ENCODE results near the gene ALOXE3. TPM values are rescaled to one million over a fixed set of nuclear protein-coding genes. Genes with fewer than 3 reads are reported as not detected.

ALOXE3 gene
- total and polyA plus RNA-seq, 2 of the 8 experiments (the other 6 are each of a cell fraction or from before 2014, with no cell fraction given) = 0.26 TPM; not detected in 1

DNA sequence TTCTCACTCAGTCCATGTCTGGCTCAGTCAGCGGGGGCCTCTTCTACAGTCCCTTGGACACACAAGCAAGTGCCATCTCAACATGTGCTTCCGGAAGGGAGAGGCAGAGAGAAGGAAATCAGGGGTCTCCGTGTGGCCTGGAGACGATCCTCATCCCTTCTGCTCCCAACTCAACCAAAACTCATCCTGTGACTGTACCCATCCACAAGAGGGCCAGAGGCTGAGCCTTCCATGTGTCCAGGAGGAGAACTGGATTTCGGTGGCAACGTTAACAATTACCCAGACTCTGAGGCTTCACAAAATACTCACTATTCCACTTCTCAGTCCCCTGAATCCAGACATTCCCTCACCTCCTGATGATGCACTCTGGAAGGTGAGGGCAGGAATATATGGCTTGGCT, 23.0 kb downstream of the ALOXE3 start:
- no peaks in the 10 kb centered on the region for H3K23me2 ChIP-seq (ENCODE audit: low read depth, low read length)
- H2BK15ac ChIP-seq (ENCODE audit: low read length) = no peak overlapping the region
- H2BK120ac ChIP-seq (replicated peaks; ENCODE audit: low read depth, low read length) = no peak overlapping the region
- 0 out of 2 replicates have a peak overlapping the region, but pooled peaks have one; percentile 75 for H2AK5ac ChIP-seq (ENCODE audit: low read depth, low read length)
- no peaks in the 10 kb centered on the region for H3K79me2 ChIP-seq (ENCODE audit: control insufficient read depth in 1 of 2, insufficient read depth in 2 of 2, low read length in 2 of 2)
- no peak overlapping the region for H4K91ac ChIP-seq (replicated peaks; ENCODE audit: insufficient read length, low read length)
- no peak overlapping the region for H2AFZ ChIP-seq (ENCODE audit: low read length)
- H3K14ac ChIP-seq (ENCODE audit: insufficient read length) = no peak overlapping the region
- H3K79me1 ChIP-seq (ENCODE audit: low read depth, low read length) = no peaks in the 10 kb centered on the region
- H3K4me2 ChIP-seq (ENCODE audit: insufficient read depth in 1 of 2, low read depth in 2 of 2, low read length in 2 of 2) = no peak overlapping the region
- H2BK12ac ChIP-seq (ENCODE audit: low read depth, low read length) = 0 out of 2 replicates have a peak overlapping the region, but pooled peaks have one; percentile 39
- no peak overlapping the region for H3K9ac ChIP-seq (replicated peaks in 1 of 4; ENCODE audit: extremely low read depth in 1 of 4, low read depth in 3 of 4, low read length in 3 of 4)
- no peak overlapping the region for H3K27ac ChIP-seq (ENCODE audit: low read depth, low read length)
- no peak overlapping the region for H3K23ac ChIP-seq (ENCODE audit: insufficient read length)
- no peak overlapping the region for H2BK20ac ChIP-seq (ENCODE audit: low read length)
- ChIA-PET POLR2A (ENCODE audit: partially characterized antibody) (no interaction called here), CTCF (ENCODE audit: partially characterized antibody) (interaction anchor here (1.0 to 13.6 kb wide), 6 partner anchors 14 to 164 kb away, joined by 3 to 501 read pairs (median 38); partner anchors contain the start of genes ALOXE3 and TRAPPC1)
- H3K9me3 ChIP-seq (ENCODE audit: insufficient read depth in 2 of 2, low read depth in 1 of 2, low read length in 1 of 2) = no peaks in the 10 kb centered on the region
- no peak overlapping the region for H3K4ac ChIP-seq (replicated peaks; ENCODE audit: insufficient read length, low read depth, low read length)
- H3K36me3 ChIP-seq (ENCODE audit: control insufficient read depth in 2 of 4, insufficient read depth in 4 of 4, low read length in 3 of 4) = no peaks in the 10 kb centered on the region
- FAIRE-seq (no peak), DNase-seq (ENCODE audit: low read depth in 1 of 2, low spot score in 2 of 2) (no peak)
- no peak overlapping the region for H2BK5ac ChIP-seq (ENCODE audit: low read depth, low read length)
- TF ChIP-seq CHD2 (IDR thresholded peaks at IDR 0.05; ENCODE audit: low read length) = no peak
- no peak for TF ChIP-seq EZH2 (IDR thresholded peaks at IDR 0.05; ENCODE audit: low read depth, low read length, severe bottlenecking)
- TF ChIP-seq CREB1 (IDR thresholded peaks at IDR 0.05) = no peak
- TF ChIP-seq, protein P1, sequence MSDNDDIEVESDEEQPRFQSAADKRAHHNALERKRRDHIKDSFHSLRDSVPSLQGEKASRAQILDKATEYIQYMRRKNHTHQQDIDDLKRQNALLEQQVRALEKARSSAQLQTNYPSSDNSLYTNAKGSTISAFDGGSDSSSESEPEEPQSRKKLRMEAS (IDR thresholded peaks at IDR 0.05) = no peak
- TF ChIP-seq, protein P2, sequence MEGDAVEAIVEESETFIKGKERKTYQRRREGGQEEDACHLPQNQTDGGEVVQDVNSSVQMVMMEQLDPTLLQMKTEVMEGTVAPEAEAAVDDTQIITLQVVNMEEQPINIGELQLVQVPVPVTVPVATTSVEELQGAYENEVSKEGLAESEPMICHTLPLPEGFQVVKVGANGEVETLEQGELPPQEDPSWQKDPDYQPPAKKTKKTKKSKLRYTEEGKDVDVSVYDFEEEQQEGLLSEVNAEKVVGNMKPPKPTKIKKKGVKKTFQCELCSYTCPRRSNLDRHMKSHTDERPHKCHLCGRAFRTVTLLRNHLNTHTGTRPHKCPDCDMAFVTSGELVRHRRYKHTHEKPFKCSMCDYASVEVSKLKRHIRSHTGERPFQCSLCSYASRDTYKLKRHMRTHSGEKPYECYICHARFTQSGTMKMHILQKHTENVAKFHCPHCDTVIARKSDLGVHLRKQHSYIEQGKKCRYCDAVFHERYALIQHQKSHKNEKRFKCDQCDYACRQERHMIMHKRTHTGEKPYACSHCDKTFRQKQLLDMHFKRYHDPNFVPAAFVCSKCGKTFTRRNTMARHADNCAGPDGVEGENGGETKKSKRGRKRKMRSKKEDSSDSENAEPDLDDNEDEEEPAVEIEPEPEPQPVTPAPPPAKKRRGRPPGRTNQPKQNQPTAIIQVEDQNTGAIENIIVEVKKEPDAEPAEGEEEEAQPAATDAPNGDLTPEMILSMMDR (IDR thresholded peaks at IDR 0.05; ENCODE audit: control extremely low read depth in 1 of 3, insufficient read depth in 1 of 3, low read depth in 1 of 3, low read length in 3 of 3) = peak in 1 of 3 experiments; percentile 6; a peak in 1 of 4 replicates
- TF ChIP-seq NANOG (IDR thresholded peaks at IDR 0.05; ENCODE audit: insufficient read depth, low read depth, low read length, poor library complexity, severe bottlenecking) = no peak
- no peak for TF ChIP-seq RFX5 (IDR thresholded peaks at IDR 0.05; ENCODE audit: borderline replicate concordance, low read depth, low read length)
- no peak overlapping the region for H3K18ac ChIP-seq (ENCODE audit: extremely low read depth, low read length)
- WGBS, 2 experiments (ENCODE audit: extremely low coverage in 1 of 2, insufficient coverage in 1 of 2, insufficient read length in 1 of 2, insufficient replicate concordance in 2 of 2, low coverage in 1 of 2, low lambda C conversion rate in 2 of 2, missing lambda C conversion rate in 1 of 2) = 76% methylated on average over 6 of the region's 6 CpGs; no CpG with 5 or more reads in 1 of the 2 experiments
- H3K56ac ChIP-seq (replicated peaks; ENCODE audit: insufficient read length, low read depth, low read length) = no peak overlapping the region
- H3K27me3 ChIP-seq (replicated peaks in 1 of 4; ENCODE audit: control insufficient read depth in 3 of 4, extremely low read depth in 1 of 4, insufficient read depth in 3 of 4, low read length in 3 of 4) = peaks cover 0 to 5% (median 1%) of the 10 kb centered on the region in 4 experiments; a peak in 3 of 7 replicates
- no peak overlapping the region for H4K8ac ChIP-seq (ENCODE audit: extremely low read depth, insufficient read depth, low read length)
- H3K4me1 ChIP-seq (replicated peaks in 1 of 4; ENCODE audit: control insufficient read depth in 3 of 4, insufficient read depth in 4 of 4, low read length in 3 of 4) = peaks cover 0 to 5% (median under 1%) of the 10 kb centered on the region in 4 experiments; a peak in 3 of 7 replicates
- H3K4me3 ChIP-seq (ENCODE audit: extremely low read depth in 1 of 4, insufficient read depth in 2 of 4, low read depth in 3 of 4, low read length in 4 of 4) = no peak overlapping the region
- no peak overlapping the region for H4K5ac ChIP-seq (ENCODE audit: insufficient read length, low read depth, low read length)
- no peaks in the 10 kb centered on the region for H4K20me1 ChIP-seq (replicated peaks in 1 of 2; ENCODE audit: control insufficient read depth in 1 of 2, insufficient read depth in 2 of 2, low read length in 2 of 2)

Measured in H1 (cell line).